Measurements from ENCODE around the gene NMT2.

NMT2 gene

GRCh38 chr10:15067154-15067553, 101.3 kb downstream of the NMT2 start:
- no peak overlapping the region for H3K4me3 ChIP-seq (ENCODE audit: low read depth, low read length)

GRCh38 chr10:15060638-15061037, 107.9 kb downstream of the NMT2 start:
- no peak for DNase-seq
- Histone ChIP-seq H3K4me1 (no peaks in the 10 kb centered on the region), H3K9me3 (no peaks in the 10 kb centered on the region), H3K4me3 (ENCODE audit: low read depth, low read length) (no peak overlapping the region), H3K27me3 (no peaks in the 10 kb centered on the region), H3K36me3 (no peaks in the 10 kb centered on the region)
- no peak for TF ChIP-seq CTCF (IDR thresholded peaks at IDR 0.05; ENCODE audit: low read depth, low read length)

More at GRCh38 chr10:15067154-15067553, 101.3 kb downstream of the NMT2 start:
- no peak for DNase-seq
- Histone ChIP-seq H3K4me1 (no peaks in the 10 kb centered on the region), H3K36me3 (no peaks in the 10 kb centered on the region), H3K27me3 (no peaks in the 10 kb centered on the region), H3K9me3 (no peaks in the 10 kb centered on the region)
- TF ChIP-seq CTCF (IDR thresholded peaks at IDR 0.05; ENCODE audit: low read depth, low read length), result no peak

- H3K4me3 ChIP-seq (ENCODE audit: low read depth, low read length), result no peak overlapping the region
- H3K36me3 ChIP-seq, result no peaks in the 10 kb centered on the region
- H3K9me3 ChIP-seq, result no peaks in the 10 kb centered on the region
- no peak for DNase-seq
- H3K27me3 ChIP-seq, result no peaks in the 10 kb centered on the region; the same call in 1 of the 2 replicates
- no peak for TF ChIP-seq CTCF (IDR thresholded peaks at IDR 0.05; ENCODE audit: low read depth, low read length)
- no peaks in the 10 kb centered on the region for H3K4me1 ChIP-seq
These were observed 108.6 kb downstream of the NMT2 start for GRCh38 chr10:15059914-15060313.

- Histone ChIP-seq H3K4me1 (no peaks in the 10 kb centered on the region), H3K36me3 (no peaks in the 10 kb centered on the region), H3K27me3 (no peaks in the 10 kb centered on the region; the same call in 1 of the 2 replicates), H3K4me3 (ENCODE audit: low read depth, low read length) (no peak overlapping the region), H3K9me3 (no peaks in the 10 kb centered on the region)
- no peak for DNase-seq
- TF ChIP-seq CTCF (IDR thresholded peaks at IDR 0.05; ENCODE audit: low read depth, low read length), result no peak
These were observed 109.8 kb downstream of the NMT2 start for GRCh38 chr10:15058689-15059088.

All from BE2C (cell line).